ENCODE results near the gene MIOS.

DNA sequence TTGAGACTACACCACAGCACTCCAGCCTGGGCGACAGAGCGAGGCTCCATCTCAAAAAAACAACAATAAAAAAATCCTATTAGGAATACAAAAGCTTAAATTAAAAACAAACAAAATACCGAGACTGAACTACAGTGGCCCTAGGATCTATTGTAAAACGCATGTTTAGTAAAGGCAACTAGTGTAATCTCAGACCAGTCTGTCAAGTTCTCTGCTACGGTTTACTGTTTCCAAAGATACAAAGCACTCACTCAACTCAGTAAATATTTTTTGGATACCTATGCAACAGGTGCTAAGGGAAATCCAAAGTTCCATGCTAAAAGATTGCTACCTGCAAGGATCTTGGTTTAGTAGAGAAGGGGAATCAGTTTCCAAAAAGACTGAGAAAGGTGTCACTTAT lies 3.4 kb upstream of the MIOS start:
- TF ChIP-seq CTCF (IDR thresholded peaks at IDR 0.05; ENCODE audit: low read depth, low read length) = no peak
- TF ChIP-seq EZH2phosphoT487 (IDR thresholded peaks at IDR 0.05; ENCODE audit: low read depth) = no peak

Measured in OCI-LY3 (cell line).